Esophagus squamous epithelium (tissue), 5 donors: ENCODE measurements around the gene SLC7A6OS. TPM values are rescaled to one million over a fixed set of nuclear protein-coding genes. Genes with fewer than 3 reads are reported as not detected.

ENCODE experiments used
- DNase-seq: peaks from one replicate; lab custom pipeline; 2025; lab: John Stamatoyannopoulos, UW
- H3K27ac ChIP-seq, 4 donors: fragments of 200-600 bp; sonication (generic); one replicate each; pipeline ENCODE4 v1.5.1; 2016 to 2019; ENCODE audit warnings: mild to moderate bottlenecking in 1 of 4
- H3K27me3 ChIP-seq, 4 donors: fragments of 200-600 bp; sonication (generic); 1 replicate in 3 of 4; 2 replicates in 1 of 4; pipeline versions ENCODE4 v1.5.1 to v1.6.0; 2017 to 2021; ENCODE audit warnings: antibody characterized with exemption in 1 of 4
- H3K36me3 ChIP-seq, 3 donors: fragments of 200-600 bp; sonication (generic); one replicate each; pipeline ENCODE4 v1.5.1; 2016 to 2019
- H3K4me1 ChIP-seq, 3 donors: fragments of 200-600 bp; sonication (generic); one replicate each; pipeline ENCODE4 v1.5.1; 2017 to 2019
- H3K4me3 ChIP-seq, 4 donors: fragments of 200-600 bp; sonication (generic); 1 replicate in 3 of 4; 2 replicates in 1 of 4; pipeline ENCODE4 v1.5.1; 2016 to 2019; ENCODE audit warnings: mild to moderate bottlenecking in 2 of 4, moderate library complexity in 1 of 4
- H3K9me3 ChIP-seq, 3 donors: fragments of 200-600 bp; sonication (generic); one replicate each; pipeline ENCODE4 v1.5.1; 2016 to 2019
- CTCF ChIP-seq, 6 experiments: fragments of 450-650 bp in 4 of 6; fragments of 200-600 bp in 2 of 6; sonication (generic) in 2 of 6; IDR thresholded peaks; one replicate each; pipeline ENCODE4 v1.5.1; 2016 to 2019; ENCODE audit warnings: antibody characterized with exemption in 6 of 6, mild to moderate bottlenecking in 4 of 6, moderate library complexity in 4 of 6
- POLR2A ChIP-seq, 4 donors: fragments of 450-650 bp; IDR thresholded peaks; one replicate each; pipeline ENCODE4 v1.6.1; 2017; ENCODE audit warnings: antibody characterized with exemption in 4 of 4, mild to moderate bottlenecking in 4 of 4, moderate library complexity in 3 of 4
- WGBS, 2 donors: methylation state at CpG; one replicate each; pipeline ENCODE4 v1.1.5; 2018; 5-methylcytosine and 5-hydroxymethylcytosine counted together
- intact Hi-C: fragments of 100-400 bp; cut with DNase I; formaldehyde crosslinking; loops from one replicate; pipeline ENCODE4 v1.15.0; 2022
- total RNA-seq, 4 donors: library from RNA; depleted of rRNA; stranded (reverse); fragments of >200 nt; gene quantifications; one replicate each; pipeline ENCODE4 v1.1.0, GENCODE V29; 2016
- donor health status: DM: yes; HTN: yes; CAD: no.

Gene SLC7A6OS
- total RNA-seq, 4 donors from 2014 or later, result 4.5 to 16.2 (median 6.7) TPM

- Histone ChIP-seq H3K36me3 (peaks cover 8 to 94% (median 14%) of the 10 kb centered on the region in 3 donors), H3K4me3 (no peak overlapping the region), H3K27ac (no peak overlapping the region), H3K27me3 (no peaks in the 10 kb centered on the region), H3K9me3 (no peaks in the 10 kb centered on the region), H3K4me1 (no peaks in the 10 kb centered on the region)
- TF ChIP-seq CTCF (IDR thresholded peaks at IDR 0.05) (no peak), POLR2A (IDR thresholded peaks at IDR 0.05) (no peak)
- intact Hi-C loops, result no loop called here
- WGBS, 2 donors, result 93% methylated on average over 3 to 9 of the region's 16 CpGs
- DNase-seq, result no peak
Measured at GRCh38 chr16:68345958-68346635, 35.4 kb upstream of the SLC7A6OS start.

DNA sequence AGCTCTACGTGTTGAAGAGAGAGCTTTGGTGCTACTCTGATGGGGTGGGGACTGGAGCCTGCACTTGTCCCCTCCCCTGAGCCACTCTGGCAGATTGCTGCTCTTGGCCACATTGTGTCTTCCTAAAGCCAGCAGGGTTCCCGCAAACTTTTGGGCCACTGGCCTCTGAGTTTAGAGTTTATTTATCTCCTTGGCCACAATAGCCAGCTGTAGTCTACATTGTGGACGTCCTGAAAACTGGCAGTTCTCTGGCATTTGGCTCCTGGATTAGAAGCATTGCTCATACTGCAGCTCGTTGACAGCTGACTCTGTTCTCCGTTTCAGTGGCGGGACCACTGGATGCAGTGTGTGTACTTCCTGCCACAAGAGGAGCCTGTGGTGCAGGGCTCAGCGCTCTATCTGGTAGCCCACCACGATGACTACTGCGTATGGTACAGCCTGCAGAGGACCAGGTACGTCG is 34.6 kb upstream of the SLC7A6OS start:
- no peak overlapping the region for H3K27ac ChIP-seq
- H3K36me3 ChIP-seq, result peaks cover 11 to 94% (median 18%) of the 10 kb centered on the region in 3 donors

GRCh38 chr16:68344252-68344651 is 33.5 kb upstream of the SLC7A6OS start:
- TF ChIP-seq POLR2A (IDR thresholded peaks at IDR 0.05) (no peak), CTCF (IDR thresholded peaks at IDR 0.05) (no peak)
- peaks cover 18 to 94% (median 21%) of the 10 kb centered on the region in 3 donors for H3K36me3 ChIP-seq

More for the DNA sequence above, 34.6 kb upstream of the SLC7A6OS start:
- 64 to 88% methylated on average over 3 to 4 of the region's 11 CpGs for WGBS, 2 donors
- no peak overlapping the region for H3K4me3 ChIP-seq
- no peaks in the 10 kb centered on the region for H3K27me3 ChIP-seq
- no peaks in the 10 kb centered on the region for H3K4me1 ChIP-seq
- no peaks in the 10 kb centered on the region for H3K9me3 ChIP-seq
- intact Hi-C loops, result no loop called here
- TF ChIP-seq CTCF (IDR thresholded peaks at IDR 0.05), result no peak
- no peak for TF ChIP-seq POLR2A (IDR thresholded peaks at IDR 0.05)
- no peak for DNase-seq

DNA sequence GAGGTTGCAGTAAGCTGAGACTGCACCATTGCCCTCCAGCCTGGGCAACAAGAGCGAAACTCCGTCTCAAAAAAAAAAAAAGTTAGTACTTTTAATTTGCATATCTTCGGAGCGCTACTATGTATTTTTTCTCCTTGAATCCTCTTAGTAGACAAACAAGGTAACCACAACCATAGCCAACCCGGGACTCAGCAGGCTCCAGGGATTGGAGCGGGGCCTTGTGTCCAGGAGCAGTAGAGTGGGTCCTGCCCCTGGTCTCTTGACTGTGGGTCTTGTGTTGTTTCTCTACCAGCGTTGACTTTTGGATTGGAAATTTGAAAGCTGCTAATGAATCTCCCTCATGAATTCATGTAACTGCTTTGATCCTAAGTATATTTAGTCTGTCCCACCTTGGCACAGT is 32.4 kb upstream of the SLC7A6OS start:
- TF ChIP-seq POLR2A (IDR thresholded peaks at IDR 0.05), result no peak
- no peak for TF ChIP-seq CTCF (IDR thresholded peaks at IDR 0.05)
- no peaks in the 10 kb centered on the region for H3K27me3 ChIP-seq
- 88 to 96% methylated on average over 5 to 7 of the region's 7 CpGs for WGBS, 2 donors
- H3K4me1 ChIP-seq, result no peaks in the 10 kb centered on the region
- no peaks in the 10 kb centered on the region for H3K9me3 ChIP-seq
- H3K36me3 ChIP-seq, result peaks cover 16 to 94% (median 21%) of the 10 kb centered on the region in 3 donors
- no peak for DNase-seq
- H3K4me3 ChIP-seq, result no peak overlapping the region
- no peak overlapping the region for H3K27ac ChIP-seq
- intact Hi-C loops, result no loop called here

More at GRCh38 chr16:68344252-68344651, 33.5 kb upstream of the SLC7A6OS start:
- no peak for DNase-seq
- H3K4me1 ChIP-seq, result no peaks in the 10 kb centered on the region
- no peaks in the 10 kb centered on the region for H3K27me3 ChIP-seq
- H3K9me3 ChIP-seq, result no peaks in the 10 kb centered on the region
- no peak overlapping the region for H3K4me3 ChIP-seq
- intact Hi-C loops, result no loop called here
- WGBS, 2 donors, result 76 to 84% methylated on average over 11 of the region's 11 CpGs
- no peak overlapping the region for H3K27ac ChIP-seq

GRCh38 chr16:68342620-68343019 is 31.9 kb upstream of the SLC7A6OS start:
- WGBS, 2 donors, result 49 to 75% methylated on average over 4 of the region's 7 CpGs
- no peak for DNase-seq
- Histone ChIP-seq H3K36me3 (peaks cover 16 to 94% (median 21%) of the 10 kb centered on the region in 3 donors), H3K9me3 (no peaks in the 10 kb centered on the region), H3K27me3 (no peaks in the 10 kb centered on the region), H3K4me3 (no peak overlapping the region), H3K4me1 (no peaks in the 10 kb centered on the region), H3K27ac (no peak overlapping the region)
- intact Hi-C loops, result no loop called here
- TF ChIP-seq CTCF (IDR thresholded peaks at IDR 0.05), result no peak
